ENCODE results near the gene IL36G. TPM values are rescaled to one million over a fixed set of nuclear protein-coding genes. Genes with fewer than 3 reads are reported as not detected.

Gene IL36G
- total and polyA plus RNA-seq, 2 of the 13 experiments (the other 11 are each of a cell fraction or from before 2014, with no cell fraction given): not detected

GRCh38 chr2:113014067-113014466 is 36.3 kb downstream of the IL36G start:
- BruUV-seq (replicated peaks): no TSS peak
- no peak for DNase-seq (ENCODE audit: low spot score)
- intact Hi-C loops (cut with micrococcal nuclease; ENCODE audit: unreplicated experiment): no loop called here

GRCh38 chr2:113015042-113015441 is 37.2 kb downstream of the IL36G start:
- Histone ChIP-seq H3K9ac (ENCODE audit: insufficient read depth, low read depth, low read length) (no peak overlapping the region), H2AFZ (ENCODE audit: low read length) (no peak overlapping the region), H3K79me2 (ENCODE audit: insufficient read depth, low read length) (no peaks in the 10 kb centered on the region), H3K4me2 (ENCODE audit: low read depth, low read length) (no peak overlapping the region), H3K9me3 (ENCODE audit: low read length) (no peaks in the 10 kb centered on the region), H3K4me3 (replicated peaks in 1 of 3; ENCODE audit: insufficient read depth in 1 of 3, low read depth in 2 of 3, low read length in 3 of 3) (no peak overlapping the region), H3K27me3 (ENCODE audit: control insufficient read depth in 1 of 2, insufficient read depth in 2 of 2, low read length in 2 of 2) (no peaks in the 10 kb centered on the region), H3K36me3 (replicated peaks in 1 of 2; ENCODE audit: control insufficient read depth in 1 of 2, insufficient read depth in 2 of 2, low read length in 2 of 2) (no peaks in the 10 kb centered on the region), H3K27ac (ENCODE audit: extremely low read length, insufficient read depth, low read length) (no peak overlapping the region), H3K4me1 (ENCODE audit: insufficient read depth, low read length) (no peaks in the 10 kb centered on the region), H4K20me1 (ENCODE audit: insufficient read depth, low read length) (no peaks in the 10 kb centered on the region)
- FAIRE-seq: no peak
- no peak for TF ChIP-seq HDAC2 (CRISPR knock-in tag; IDR thresholded peaks at IDR 0.05)
- CTCF ChIA-PET (ENCODE audit: low intra/inter-chr PET ratio, low total read pairs): no interaction called here
- POLR2A ChIA-PET: no interaction called here
- WGBS (ENCODE audit: low lambda C conversion rate): 0% methylated on average over 1 of the region's 1 CpG
- no peak for ATAC-seq
- no peak for DNase-seq (ENCODE audit: low spot score)
- intact Hi-C loops (cut with micrococcal nuclease; ENCODE audit: unreplicated experiment): no loop called here
- in situ Hi-C loops (cut with HindIII; ENCODE audit: extremely low pct_ligation_motif_present, low pct_unique_long_range_greater_than_20kb): no loop called here
- no TSS peak for BruUV-seq (replicated peaks)

More at GRCh38 chr2:113014067-113014466, 36.3 kb downstream of the IL36G start:
- Histone ChIP-seq H3K27me3 (ENCODE audit: control insufficient read depth in 1 of 2, insufficient read depth in 2 of 2, low read length in 2 of 2) (no peaks in the 10 kb centered on the region), H2AFZ (ENCODE audit: low read length) (no peak overlapping the region), H3K36me3 (replicated peaks in 1 of 2; ENCODE audit: control insufficient read depth in 1 of 2, insufficient read depth in 2 of 2, low read length in 2 of 2) (no peaks in the 10 kb centered on the region), H3K9me3 (ENCODE audit: low read length) (no peaks in the 10 kb centered on the region), H3K9ac (ENCODE audit: insufficient read depth, low read depth, low read length) (no peak overlapping the region), H3K79me2 (ENCODE audit: insufficient read depth, low read length) (no peaks in the 10 kb centered on the region), H3K4me3 (replicated peaks in 1 of 3; ENCODE audit: insufficient read depth in 1 of 3, low read depth in 2 of 3, low read length in 3 of 3) (no peak overlapping the region), H3K4me2 (ENCODE audit: low read depth, low read length) (no peak overlapping the region), H4K20me1 (ENCODE audit: insufficient read depth, low read length) (no peaks in the 10 kb centered on the region), H3K4me1 (ENCODE audit: insufficient read depth, low read length) (no peaks in the 10 kb centered on the region), H3K27ac (ENCODE audit: extremely low read length, insufficient read depth, low read length) (no peak overlapping the region)
- in situ Hi-C loops (cut with HindIII; ENCODE audit: extremely low pct_ligation_motif_present, low pct_unique_long_range_greater_than_20kb): no loop called here
- POLR2A ChIA-PET: no interaction called here
- CTCF ChIA-PET (ENCODE audit: low intra/inter-chr PET ratio, low total read pairs): no interaction called here
- FAIRE-seq: no peak
- 41% methylated on average over 2 of the region's 2 CpGs for WGBS (ENCODE audit: low lambda C conversion rate)
- TF ChIP-seq ZBTB2 (CRISPR knock-in tag; IDR thresholded peaks at IDR 0.05; ENCODE audit: low read depth) (no peak), ISX (CRISPR knock-in tag; conservative IDR thresholded peaks at IDR 0.05) (no peak), ZNF558 (CRISPR knock-in tag; IDR thresholded peaks at IDR 0.05; ENCODE audit: borderline replicate concordance) (no peak), MLLT10 (CRISPR knock-in tag; IDR thresholded peaks at IDR 0.05) (no peak), ZFY (CRISPR knock-in tag; IDR thresholded peaks at IDR 0.05) (no peak), ZNF550 (CRISPR knock-in tag; IDR thresholded peaks at IDR 0.05; ENCODE audit: borderline replicate concordance) (no peak), XBP1 (CRISPR knock-in tag; IDR thresholded peaks at IDR 0.05) (no peak), REL (CRISPR knock-in tag; conservative IDR thresholded peaks at IDR 0.05) (no peak), THYN1 (CRISPR knock-in tag; IDR thresholded peaks at IDR 0.05; ENCODE audit: borderline replicate concordance, low read depth) (no peak), CHD2 (IDR thresholded peaks at IDR 0.05; ENCODE audit: low read depth, low read length) (no peak)
- no peak for ATAC-seq

Measured in HepG2 (cell line).